NB4 (cell line): ENCODE data around the gene SNX9.

Experiments
- POLR2A ChIP-seq: IDR thresholded peaks from 2 replicates; pipeline ENCODE4 v1.6.1; 2011; ENCODE audit warnings: mild to moderate bottlenecking; ENCODE audit not compliant: insufficient read length; ENCODE audit errors: extremely low read depth
- TF ChIP-seq, protein P1 (sequence below): IDR thresholded peaks from one replicate; pipeline ENCODE4 v1.5.1; 2012; ENCODE audit warnings: low read depth, low read length

DNA sequence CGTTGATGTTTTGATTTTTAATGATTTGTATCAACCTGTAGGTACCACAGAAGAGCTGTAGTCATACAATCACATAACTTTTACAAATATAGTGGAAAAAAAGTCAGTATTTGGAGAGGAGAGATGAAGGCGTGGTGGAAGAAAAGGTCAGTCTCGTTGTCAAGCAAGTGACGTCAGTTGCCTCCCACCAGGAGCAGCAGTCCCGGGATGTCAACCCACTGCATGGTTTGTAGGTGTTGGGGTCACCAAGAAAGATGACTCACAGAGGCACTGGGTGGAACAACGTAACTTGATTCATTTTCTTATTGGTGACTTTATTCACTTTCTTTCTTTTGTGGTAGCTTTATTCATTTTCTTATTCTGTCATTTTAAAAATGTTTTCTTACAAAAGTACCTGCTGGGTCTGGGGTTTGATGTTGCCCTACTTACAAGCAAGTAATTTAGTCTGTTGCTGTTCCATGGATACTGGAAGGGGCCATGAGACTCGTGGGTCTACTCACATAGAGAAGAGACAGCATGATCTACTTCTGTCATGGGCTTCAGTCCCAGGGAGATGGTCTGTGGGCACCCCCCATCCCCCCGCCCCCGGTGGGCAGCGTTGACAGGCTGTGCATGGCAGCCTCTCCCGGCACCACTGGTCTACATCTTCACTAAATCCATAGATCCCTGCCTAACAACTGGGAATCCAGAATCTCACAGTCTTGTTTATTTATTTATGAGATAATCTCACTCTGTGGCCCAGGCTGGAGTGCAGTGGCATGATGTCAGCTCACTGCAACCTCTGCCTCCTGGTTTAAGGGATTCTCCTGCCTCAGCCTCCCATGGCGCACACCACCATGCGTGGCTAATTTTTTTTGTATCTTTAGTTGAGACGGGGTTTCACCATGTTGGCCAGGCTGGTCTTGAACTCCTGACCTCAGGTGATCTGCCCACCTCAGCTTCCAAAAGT is 122.2 kb downstream of the SNX9 start:
- TF ChIP-seq POLR2A, result no peak
- TF ChIP-seq, protein P1, sequence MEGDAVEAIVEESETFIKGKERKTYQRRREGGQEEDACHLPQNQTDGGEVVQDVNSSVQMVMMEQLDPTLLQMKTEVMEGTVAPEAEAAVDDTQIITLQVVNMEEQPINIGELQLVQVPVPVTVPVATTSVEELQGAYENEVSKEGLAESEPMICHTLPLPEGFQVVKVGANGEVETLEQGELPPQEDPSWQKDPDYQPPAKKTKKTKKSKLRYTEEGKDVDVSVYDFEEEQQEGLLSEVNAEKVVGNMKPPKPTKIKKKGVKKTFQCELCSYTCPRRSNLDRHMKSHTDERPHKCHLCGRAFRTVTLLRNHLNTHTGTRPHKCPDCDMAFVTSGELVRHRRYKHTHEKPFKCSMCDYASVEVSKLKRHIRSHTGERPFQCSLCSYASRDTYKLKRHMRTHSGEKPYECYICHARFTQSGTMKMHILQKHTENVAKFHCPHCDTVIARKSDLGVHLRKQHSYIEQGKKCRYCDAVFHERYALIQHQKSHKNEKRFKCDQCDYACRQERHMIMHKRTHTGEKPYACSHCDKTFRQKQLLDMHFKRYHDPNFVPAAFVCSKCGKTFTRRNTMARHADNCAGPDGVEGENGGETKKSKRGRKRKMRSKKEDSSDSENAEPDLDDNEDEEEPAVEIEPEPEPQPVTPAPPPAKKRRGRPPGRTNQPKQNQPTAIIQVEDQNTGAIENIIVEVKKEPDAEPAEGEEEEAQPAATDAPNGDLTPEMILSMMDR, result no peak
